ENCODE data around the gene ARL6IP4.
"Not testable (repeated sequence)": the region's sequence is repeated elsewhere in the genome, so short reads cannot be mapped to it uniquely, and the experiment has no call there.

The ARL6IP4 gene

DNA sequence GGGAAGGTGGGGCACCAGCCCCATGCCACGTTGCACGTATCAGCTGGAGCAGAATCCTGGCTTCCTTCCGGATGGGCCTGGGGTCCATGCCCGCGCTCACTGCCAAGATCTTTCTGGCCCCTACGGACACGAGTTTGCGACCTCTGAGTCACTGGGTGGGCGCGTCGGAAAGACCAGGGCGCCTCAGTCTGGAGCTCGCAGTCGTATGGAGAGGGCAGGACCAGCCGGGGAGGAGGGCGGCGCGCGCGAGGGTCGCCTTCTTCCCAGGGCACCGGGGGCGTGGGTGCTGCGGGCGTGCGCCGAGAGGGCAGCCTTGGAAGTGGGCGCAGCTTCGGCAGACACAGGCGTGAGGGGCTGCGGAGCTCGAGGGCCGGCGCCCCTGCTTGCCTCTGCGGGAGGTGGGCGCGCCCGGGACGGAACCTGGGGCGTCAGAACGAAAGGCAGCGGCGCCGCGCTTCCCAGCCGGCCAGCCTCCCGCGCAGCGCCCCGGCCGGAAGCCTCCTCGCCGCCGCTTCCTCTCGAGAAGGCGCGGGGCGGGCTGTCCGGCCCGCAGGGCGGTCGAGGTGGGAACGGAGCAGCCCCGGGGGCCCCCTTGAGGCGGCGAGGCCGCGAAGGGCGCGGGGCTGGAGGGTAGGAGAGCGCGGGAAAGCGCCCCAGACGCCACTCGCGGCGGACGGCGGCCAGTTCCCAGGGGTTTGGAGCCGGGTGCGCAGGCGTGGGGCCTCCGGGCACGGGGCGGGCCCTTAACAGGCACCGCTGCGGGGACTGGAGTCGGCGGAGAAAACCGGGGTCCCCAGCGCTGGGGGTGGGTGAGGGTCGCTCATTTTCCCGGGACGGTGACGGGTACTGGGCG lies at the start of gene ARL6IP4:
TSS of gene ARL6IP4 (plus strand) at position 499 of the 853 bp plus-strand sequence. CDS start 459 bp downstream, outside the sequence.
- DNase-seq: no peak

DNA sequence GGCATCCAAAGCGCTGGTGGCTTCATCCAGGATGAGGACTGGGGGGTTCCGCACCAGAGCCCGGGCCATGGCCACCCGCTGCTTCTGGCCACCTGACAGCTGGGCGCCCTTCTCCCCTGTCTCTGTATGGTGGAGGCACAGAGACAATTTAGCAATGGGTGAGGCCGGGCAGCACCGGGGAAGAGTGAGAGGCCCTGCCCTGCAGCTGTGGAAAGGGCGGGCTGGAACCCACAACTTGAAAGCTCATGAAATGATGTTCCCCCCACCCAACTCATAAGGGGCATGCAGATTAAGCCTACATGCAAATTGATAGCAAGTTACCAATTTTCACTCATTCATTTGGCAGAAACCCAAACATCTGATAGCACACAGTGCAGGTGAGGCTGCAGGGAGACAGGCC lies 48.3 kb upstream of the ARL6IP4 start:
- no peak for DNase-seq

DNA sequence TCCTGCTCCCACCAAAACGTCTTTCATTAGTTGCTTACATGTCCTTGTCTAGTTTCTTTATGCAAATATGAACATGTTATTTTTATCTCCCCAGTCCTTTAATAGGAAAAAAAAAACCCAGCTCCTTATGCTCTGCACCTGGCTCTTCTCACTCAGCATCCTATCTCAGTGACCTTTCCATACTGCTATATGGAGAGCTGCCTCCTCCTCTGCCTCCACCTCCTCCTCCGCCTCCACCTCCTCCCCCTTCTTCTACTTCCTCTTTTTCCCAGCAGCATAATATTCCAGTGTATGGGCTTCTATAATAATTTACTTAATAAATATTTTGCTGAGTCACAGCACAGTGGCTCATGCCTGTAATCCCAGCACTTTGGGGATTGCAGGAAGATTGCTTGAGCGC lies 45.8 kb upstream of the ARL6IP4 start:
- DNase-seq: no peak

DNA sequence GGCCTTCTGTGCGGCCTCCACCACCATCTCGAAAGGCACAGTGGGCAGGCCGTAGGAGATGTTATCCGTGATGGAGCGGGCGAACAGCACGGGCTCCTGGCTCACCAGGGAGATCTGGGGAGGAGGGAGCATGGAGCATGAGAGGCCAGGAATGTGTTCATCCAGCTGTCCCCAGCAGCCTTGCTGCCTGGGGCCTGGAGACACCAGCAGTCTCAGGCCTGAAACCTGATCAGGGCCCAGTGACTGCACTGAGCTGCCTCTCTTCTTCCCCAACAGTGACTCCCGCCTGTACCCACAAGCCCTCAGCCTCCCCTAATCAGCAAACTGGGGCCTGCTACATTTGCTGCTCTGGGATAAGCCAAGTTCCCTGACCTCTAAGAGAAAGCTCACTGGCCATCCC lies 45.2 kb upstream of the ARL6IP4 start:
- DNase-seq: no peak

DNA sequence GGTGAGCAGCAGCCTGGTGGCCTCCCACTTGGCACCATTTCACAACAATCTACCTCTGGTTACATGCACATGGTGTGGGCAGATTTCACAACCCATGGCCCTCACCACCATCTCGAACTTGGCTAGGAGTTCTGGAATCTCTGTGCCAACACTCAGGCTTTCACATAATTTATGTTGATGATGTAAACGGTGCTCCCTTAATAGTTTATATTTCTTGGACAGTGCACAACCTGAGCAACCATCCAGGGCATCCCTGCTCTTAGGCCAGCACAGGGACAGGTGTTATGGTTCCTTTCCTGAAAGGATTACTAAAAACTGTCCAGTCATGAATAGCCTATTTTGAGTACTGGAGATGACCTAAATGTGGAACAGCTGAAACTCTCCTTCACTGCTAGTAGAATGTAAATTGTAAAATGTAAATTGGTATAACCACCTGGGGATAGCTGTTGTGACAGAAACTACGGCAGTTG lies 42.8 kb upstream of the ARL6IP4 start:
- DNase-seq: no peak

DNA sequence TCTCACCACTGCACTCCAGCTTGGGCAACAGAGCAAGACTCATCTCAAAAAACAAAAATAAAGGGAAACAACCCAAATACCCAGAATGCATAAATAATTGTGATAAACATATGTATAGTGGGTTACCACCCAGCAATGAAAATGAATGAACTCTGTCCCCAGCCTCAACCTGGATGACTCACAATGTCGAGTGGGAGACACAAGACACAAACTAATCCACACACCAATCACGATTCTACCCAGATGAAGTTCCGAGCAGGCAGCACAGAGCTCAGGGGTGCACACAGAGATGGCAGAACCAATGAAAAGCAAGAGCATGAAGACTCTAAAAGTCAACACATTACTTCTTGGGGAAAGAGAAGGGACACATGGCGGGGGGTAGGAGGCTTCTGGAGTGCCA lies 41.4 kb upstream of the ARL6IP4 start:
- no peak for DNase-seq

DNA sequence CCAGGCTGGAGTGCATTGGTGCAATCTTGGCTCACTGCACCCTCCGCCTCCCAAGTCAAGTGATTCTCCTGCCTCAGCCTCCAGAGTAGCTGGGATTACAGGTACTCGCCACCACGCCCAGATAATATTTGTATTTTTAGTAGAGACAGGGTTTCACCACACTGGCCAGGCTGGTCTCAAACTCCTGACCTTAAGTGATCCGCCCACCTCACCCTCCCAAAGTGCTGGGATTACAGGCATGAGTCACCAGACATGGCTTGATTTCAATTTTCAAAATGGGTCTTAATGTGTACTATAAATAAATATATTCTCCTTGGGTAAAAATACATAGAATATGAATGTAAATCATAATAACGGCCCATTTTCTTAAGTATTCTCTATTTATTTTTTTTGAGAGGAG lies 39.1 kb upstream of the ARL6IP4 start:
- DNase-seq: not testable (repeated sequence)

DNA sequence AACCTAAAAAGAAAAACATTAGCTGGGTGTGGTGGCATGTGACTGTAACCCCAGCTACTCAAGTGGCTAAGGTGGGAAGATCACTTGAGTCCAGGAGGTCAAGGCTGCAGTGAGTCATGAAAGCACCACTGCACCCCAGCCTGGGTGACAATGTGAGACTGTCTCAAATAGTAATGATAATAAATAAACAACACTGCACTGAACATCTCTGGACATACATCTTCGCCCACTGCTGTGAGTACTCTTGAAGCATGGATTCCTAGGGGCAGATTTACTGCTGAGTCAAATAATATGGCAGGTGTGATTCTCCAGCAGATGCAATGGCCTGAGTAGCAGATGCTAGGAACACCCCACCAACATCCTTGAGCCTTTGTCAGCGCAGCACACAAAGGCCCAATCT lies 37.8 kb upstream of the ARL6IP4 start:
- DNase-seq: no peak

DNA sequence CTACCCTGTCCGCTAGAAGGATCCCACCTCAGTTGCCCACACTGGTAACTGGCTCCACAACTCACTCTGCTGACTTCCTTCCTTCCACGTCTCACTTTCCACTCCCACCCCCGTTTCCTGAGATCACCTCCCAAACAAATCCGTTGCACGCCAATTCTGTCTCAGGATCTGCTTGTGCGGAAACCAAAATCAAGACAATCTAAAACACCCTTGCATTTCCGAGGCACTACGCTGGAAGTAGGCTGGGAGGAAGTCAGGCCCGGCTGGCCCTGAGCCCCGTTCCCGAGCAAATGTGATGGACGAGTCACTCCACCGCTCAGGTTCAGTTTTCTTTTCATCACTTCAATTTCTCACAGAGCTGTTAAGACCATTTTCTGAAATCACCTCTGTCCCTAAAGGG lies 37.3 kb upstream of the ARL6IP4 start:
- DNase-seq: no peak

DNA sequence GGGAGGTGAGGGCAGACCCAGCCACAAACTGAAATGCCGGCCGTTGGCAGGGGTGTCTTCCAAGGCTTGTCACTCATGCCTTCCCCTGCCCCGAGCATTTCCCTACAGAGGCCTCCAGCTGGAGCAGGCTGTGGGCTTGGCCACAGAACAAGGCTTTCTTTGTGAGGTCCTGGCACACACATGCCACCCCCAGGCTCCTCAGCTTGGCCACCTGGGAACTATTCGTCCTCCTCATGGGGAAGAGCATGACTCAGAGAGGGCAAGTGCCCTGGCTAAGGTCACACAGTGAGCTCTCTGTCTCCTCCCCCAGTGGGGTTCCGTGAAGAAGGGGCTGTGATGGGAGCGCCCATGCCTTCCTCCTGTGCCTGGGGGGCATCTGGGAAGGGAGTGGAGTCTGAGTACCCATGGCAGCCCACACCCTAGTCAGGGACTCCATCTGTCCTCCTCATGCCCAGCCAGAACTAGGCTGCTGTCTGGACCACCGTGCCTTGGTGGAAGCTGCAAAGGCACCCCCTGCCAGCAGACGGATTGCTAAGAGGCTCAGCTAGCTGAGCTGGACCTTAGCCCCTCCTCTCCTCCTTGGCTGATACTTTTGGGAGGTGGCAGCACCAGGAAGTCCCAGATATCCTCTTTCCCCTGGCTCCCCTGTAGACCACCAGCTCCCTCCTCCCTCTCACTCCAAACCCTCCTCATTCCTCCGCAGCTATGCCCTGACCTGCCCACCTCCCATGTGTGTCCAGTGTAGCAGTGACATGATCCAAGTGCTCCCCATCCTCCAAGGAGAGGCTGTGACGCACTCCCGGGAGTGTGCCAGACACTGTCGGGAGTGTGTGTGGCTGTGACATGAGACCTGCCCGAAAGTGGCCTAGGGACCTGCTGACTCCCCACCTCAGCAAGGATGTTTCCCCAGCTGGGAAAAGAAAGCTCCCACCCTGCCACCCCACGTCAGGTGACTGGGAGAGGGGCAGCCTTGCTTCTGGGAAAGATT lies 35.6 kb upstream of the ARL6IP4 start:
- DNase-seq: no peak

DNA sequence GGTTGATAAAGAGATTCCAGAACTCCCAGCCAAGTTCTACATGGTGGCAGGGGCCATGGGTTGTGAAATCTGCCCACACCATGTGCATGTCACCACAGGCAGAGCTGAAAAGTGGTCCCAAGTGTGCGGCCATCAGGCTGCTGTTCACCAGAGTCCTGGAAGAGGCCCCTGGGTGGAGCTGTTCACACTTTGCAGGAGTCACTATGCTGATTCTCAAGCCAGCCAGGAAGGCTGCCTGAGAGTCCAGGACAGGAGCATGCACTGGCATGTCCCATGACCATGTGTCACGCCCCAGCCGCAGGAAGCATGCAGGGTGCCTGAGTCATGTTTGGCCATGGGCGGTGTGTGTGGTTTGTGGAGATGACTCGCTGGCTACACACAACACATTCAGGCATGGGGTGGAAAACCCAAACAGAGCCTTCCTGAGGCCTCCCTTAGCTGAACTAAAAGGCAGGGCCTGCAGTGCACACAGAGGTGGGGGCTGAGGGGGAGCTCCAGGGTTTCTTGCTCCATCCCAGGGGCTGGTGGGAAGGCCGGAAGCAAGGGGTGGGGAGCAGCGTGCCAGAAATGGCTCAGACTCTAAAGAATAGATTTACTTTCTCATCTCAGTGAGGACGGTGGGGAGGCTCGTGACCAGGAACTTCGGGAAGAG lies 33.7 kb upstream of the ARL6IP4 start:
- DNase-seq: no peak

DNA sequence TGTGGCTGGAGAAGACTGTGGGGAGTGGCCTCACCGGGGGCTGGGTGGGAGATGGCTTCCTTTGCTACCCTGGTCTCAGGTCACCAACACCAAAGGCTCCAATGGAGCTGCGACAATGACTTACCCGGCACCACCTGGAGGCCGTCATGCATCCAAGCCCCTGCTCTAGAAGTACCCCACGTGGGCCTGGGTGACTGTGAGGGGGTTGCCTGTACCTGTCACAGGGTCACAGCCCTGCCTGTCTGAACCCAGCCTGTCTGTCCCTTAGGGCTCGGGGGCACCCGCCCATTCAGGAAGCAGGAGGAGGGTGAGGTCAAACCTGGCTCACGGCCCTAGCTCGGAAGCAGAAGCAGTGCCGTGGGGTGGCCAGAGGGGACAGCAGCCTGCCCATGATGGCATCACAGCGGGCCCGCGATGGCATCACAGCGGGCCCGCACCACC lies 33.1 kb upstream of the ARL6IP4 start:
- no peak for DNase-seq

DNA sequence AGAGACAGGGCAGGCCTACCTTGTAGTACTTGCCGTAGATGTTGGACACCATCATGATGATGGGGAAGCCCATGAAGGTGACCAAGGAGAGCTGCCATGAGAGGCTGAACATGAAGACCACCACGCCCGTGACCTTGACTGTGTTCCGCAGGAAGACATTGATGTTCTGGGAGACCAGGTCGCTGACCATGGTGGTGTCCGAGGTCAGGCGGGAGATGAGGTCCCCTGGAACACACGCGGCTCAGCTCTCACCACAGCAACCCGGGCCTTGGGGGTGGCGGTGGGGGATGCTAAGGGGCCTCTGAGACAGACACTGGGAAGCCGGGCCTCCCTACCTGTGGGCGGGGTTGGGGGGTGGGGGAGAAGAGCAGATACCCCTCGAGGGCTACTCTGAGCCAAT lies 31.9 kb upstream of the ARL6IP4 start:
- no peak for DNase-seq

DNA sequence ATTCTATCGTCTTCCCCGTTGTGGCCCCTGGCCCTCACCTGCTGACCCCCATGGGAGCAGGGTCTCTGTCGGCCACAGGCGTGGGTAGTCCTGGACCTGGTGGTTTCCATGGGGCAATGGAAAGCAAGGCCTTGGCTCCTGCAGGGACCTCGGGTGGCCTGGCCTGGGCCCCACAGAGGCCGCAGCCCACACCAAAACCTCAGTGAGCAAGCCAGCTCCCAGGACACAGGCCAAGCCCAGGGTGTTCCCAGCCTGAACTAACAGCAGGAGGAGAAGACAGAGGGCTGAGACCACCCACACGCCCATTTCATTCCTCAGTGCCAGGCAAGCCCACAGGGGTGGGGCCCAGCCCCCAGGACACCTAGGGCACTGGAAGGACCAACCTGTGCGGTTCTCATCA lies 31.1 kb upstream of the ARL6IP4 start:
- DNase-seq: no peak

DNA sequence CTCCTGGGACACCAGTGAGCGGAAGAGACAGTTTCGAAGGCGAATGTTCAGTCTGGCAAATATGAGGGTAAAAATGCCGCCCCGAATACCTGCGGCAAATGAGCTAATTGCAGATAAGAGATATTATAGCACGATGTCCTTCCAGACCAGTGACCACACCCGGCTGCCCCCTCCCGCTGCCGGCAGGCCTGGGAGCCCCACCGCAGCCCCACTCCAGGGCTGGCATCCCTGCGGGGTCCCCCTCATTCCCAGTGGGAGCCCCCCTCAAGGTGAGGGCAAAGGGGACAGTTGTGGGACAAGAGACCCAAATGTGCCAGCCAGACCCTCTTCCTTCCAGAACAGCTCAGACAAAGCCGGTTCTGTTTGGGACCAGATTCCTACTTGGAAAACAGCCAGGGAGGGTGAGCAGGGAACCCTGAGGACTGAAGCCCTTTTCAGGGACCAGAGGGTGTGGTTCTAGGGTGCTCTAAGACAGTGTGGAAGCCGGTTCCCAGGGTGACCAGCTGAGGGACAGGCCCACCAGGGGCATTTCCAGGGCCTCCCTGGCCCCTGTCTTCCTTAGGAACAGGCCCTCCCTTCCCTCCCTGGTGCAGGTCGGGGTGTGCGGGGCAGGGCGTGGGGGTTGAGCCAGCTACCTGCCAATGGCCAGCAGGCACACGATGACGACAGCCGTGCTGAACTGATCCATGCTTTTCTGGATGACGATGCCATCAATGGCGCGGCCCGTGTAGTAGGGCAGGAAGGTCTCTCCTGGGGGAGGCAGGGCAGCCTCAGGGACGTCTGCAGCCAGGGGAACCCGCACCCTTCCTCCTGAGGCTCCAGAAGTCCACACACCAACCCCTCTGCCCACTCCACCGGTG lies 30.4 kb upstream of the ARL6IP4 start:
- no peak for DNase-seq

DNA sequence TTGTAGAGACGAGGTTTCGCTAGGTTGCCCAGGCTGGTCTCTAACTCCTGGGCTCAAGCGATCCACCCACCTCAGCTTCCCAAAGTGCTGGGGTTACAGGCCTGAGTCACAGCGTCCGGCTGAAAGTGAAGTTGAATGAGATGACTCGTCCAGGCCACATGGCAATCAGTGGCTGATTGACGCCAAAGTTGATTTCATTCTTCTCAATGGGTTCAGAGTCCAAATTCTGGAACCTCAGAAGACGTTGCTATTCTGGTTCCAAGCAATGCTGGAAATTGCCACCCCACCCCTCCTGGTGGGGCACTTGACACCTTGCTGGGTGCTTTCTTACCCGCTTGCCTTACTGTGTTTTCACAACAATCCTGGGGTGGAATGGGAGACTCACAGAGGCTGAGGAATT lies 29.1 kb upstream of the ARL6IP4 start:
- no peak for DNase-seq

DNA sequence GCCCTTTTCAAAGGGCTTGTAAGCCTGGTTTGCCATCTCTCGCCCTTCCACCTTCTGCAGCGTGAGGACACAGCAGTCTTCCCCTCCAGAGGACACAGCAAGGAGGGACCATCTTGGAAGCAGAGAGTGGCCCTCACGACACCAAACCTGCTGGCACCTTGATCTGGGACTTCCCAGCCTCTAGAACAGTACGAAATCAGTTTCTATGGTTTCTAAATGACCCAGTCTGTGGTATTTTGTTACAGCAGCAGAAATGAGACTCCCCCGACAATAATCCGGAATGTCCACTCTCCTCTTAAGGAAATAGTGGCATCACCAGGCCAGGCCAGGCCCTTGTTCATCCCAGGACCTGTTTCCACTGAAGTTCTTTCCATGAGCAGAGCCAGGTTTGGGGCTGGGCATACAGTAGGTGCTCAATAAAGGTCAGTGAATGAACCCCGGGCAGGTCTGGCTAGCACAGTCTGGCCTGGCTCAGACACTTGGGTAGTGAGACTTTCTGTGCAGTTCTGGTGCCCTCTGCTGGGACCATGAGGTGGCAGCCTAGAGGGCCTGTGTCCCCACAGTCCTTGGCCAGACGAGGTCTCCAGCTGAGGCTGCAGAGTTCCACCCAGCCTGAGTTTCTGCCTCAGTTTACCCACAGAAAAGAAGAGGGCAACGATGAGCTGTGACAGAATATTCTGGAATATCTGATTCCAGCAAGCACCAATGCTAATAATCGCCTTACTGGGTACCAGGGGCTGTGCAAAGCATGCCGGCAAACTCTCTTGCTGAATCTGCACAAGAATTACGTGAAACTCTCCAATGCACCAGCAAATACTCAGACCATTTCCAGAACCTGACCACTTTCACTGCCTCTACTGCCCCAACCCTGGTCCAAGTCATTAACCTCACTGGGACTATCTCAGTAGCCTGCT lies 28.2 kb upstream of the ARL6IP4 start:
- peak; percentile 48 for DNase-seq

DNA sequence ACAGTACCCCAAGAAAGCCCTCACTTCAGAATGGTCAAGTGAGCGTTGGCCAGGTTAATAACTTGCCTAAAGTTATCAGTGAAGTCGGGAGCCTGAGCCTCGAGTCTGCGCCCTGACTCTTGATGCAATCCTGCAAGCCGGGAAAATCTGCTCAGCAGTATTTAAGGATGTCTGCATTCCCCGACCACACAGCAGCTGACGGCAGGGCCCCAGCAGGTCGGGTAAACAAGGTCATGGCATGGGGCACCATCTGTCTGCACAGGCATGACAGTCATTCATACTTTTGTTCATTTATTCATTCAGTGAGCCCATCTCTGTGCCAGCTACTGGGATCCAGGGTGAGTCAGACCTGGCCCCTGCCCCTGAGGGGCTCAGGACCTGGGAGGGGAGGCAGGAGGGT lies 25.3 kb upstream of the ARL6IP4 start:
- DNase-seq: no peak

DNA sequence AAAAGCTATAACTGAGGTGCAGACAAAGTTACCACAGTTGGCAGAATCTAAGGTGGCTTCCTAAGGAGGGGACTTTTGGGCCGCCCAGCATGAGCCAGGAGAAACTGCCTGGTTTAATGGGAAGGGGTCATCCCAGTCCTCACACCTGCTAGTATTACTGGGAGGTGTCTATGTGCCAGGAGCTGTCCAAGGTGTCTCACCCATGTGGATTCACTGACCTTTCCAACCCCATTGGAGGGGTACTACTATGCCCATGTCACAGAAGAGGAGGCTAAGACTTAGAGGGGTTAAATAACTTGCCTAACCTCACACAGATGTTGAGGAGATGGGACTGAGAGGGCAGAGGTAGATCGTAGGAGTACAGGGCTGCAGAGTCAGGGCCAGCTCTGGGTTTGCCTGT lies 24.4 kb upstream of the ARL6IP4 start:
- DNase-seq: no peak

DNA sequence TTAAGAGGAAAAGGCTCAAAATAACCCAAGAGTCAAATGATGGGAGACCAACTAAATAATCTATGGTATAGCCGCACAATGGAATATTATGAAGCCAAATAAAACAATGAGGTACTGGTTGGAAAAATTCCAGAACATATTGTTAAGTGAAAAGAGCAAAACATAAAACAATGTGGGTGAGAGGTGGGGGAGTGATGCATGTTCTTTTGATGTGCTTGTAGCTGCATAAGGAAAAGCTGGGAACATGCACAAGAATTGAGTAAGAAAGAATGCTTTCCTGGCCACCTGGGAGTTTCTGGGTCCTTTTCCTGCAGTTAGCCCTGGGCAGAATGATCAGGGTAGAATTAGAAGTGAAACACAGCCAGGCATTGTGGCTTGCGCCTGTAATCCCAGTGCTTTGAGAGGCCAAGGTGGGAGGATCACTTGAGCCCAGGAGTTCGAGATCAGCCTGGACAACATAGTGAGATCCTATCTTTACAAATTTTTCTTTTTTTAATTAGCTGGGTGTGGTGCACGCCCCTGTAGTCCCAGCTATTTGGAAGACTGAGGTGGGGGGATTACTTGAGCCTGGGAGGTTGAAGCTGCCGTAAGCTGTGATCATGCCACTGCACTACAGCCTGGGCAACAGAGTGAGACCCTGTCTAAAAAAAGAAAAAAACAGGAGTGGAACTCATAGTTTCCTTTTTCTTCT lies 22.1 kb upstream of the ARL6IP4 start:
- no peak for DNase-seq
